WTC11 (cell line): ENCODE results near the gene SNX5. TPM values are rescaled to one million over a fixed set of nuclear protein-coding genes. Genes with fewer than 3 reads are reported as not detected.

Experiments
- ATF1 ChIP-seq: sonication (generic); formaldehyde crosslinking; IDR thresholded peaks from 2 replicates; pipeline ENCODE4 v1.8.1; 2023; ENCODE audit warnings: mild to moderate bottlenecking, moderate library complexity, missing genetic modification reagents
- CBFB ChIP-seq: sonication (generic); formaldehyde crosslinking; IDR thresholded peaks from 2 replicates; pipeline ENCODE4 v1.8.1; 2022; ENCODE audit warnings: mild to moderate bottlenecking, low read depth, missing genetic modification reagents
- CDX4 ChIP-seq: fragments of 250-450 bp; sonication (Bioruptor Pico); IDR thresholded peaks from 2 replicates; pipeline ENCODE4 v1.9.0; 2021; ENCODE audit warnings: moderate library complexity, mild to moderate bottlenecking, inconsistent platforms, borderline replicate concordance
- CREM ChIP-seq: sonication (generic); formaldehyde crosslinking; IDR thresholded peaks from 2 replicates; pipeline ENCODE4 v1.8.1; 2022; ENCODE audit warnings: mild to moderate bottlenecking, missing genetic modification reagents, moderate library complexity
- CTCF ChIP-seq: fragments of 200-600 bp; IDR thresholded peaks from 2 replicates; pipeline ENCODE4 v1.8.0; 2022; ENCODE audit warnings: antibody characterized with exemption
- E2F5 ChIP-seq: sonication (generic); formaldehyde crosslinking; IDR thresholded peaks from 2 replicates; pipeline ENCODE4 v1.8.1; 2022; ENCODE audit warnings: mild to moderate bottlenecking, moderate library complexity, missing genetic modification reagents
- ERG ChIP-seq: fragments of 250-450 bp; sonication (Bioruptor Pico); IDR thresholded peaks from 2 replicates; pipeline ENCODE4 v1.8.0; 2021; ENCODE audit warnings: mild to moderate bottlenecking
- FOXP1 ChIP-seq: sonication (generic); formaldehyde crosslinking; IDR thresholded peaks from 2 replicates; pipeline ENCODE4 v1.8.0; 2022; ENCODE audit warnings: missing genetic modification reagents, mild to moderate bottlenecking, moderate library complexity, borderline replicate concordance
- GRHL2 ChIP-seq: fragments of 250-450 bp; sonication (Bioruptor Pico); IDR thresholded peaks from 2 replicates; pipeline ENCODE4 v1.8.0; 2022; ENCODE audit warnings: mild to moderate bottlenecking, moderate library complexity; ENCODE audit not compliant: insufficient replicate concordance, severe bottlenecking
- IRF1 ChIP-seq: sonication (generic); formaldehyde crosslinking; IDR thresholded peaks from 2 replicates; pipeline ENCODE4 v1.8.0; 2023; ENCODE audit warnings: missing genetic modification reagents
- JAZF1 ChIP-seq: fragments of 250-450 bp; sonication (Bioruptor Pico); IDR thresholded peaks from 2 replicates; pipeline ENCODE4 v1.9.0; 2021; ENCODE audit warnings: moderate library complexity, mild to moderate bottlenecking, inconsistent platforms
- JUN ChIP-seq: sonication (generic); formaldehyde crosslinking; IDR thresholded peaks from 2 replicates; pipeline ENCODE4 v1.8.0; 2023; ENCODE audit warnings: mild to moderate bottlenecking, missing genetic modification reagents
- KAT7 ChIP-seq: sonication (generic); formaldehyde crosslinking; IDR thresholded peaks from 2 replicates; pipeline ENCODE4 v1.8.1; 2023; ENCODE audit warnings: missing genetic modification reagents, mild to moderate bottlenecking, borderline replicate concordance
- NFE2L1 ChIP-seq: sonication (generic); formaldehyde crosslinking; IDR thresholded peaks from 2 replicates; pipeline ENCODE4 v1.8.1; 2023; ENCODE audit warnings: missing genetic modification reagents
- NR2C2 ChIP-seq: sonication (generic); formaldehyde crosslinking; IDR thresholded peaks from 2 replicates; pipeline ENCODE4 v1.8.0; 2022; ENCODE audit warnings: mild to moderate bottlenecking, missing genetic modification reagents
- SMAD3 ChIP-seq: sonication (generic); formaldehyde crosslinking; IDR thresholded peaks from 2 replicates; pipeline ENCODE4 v1.8.0; 2022; ENCODE audit warnings: missing genetic modification reagents, mild to moderate bottlenecking, borderline replicate concordance
- TEAD1 ChIP-seq: sonication (generic); formaldehyde crosslinking; IDR thresholded peaks from 2 replicates; pipeline ENCODE4 v1.8.0; 2022; ENCODE audit warnings: mild to moderate bottlenecking, missing genetic modification reagents
- ZBTB43 ChIP-seq: sonication (generic); formaldehyde crosslinking; IDR thresholded peaks from 2 replicates; pipeline ENCODE4 v1.8.1; 2023; ENCODE audit warnings: mild to moderate bottlenecking, missing genetic modification reagents
- ZNF138 ChIP-seq: sonication (generic); formaldehyde crosslinking; conservative IDR thresholded peaks from 2 replicates; pipeline ENCODE4 v1.8.1; 2022; ENCODE audit warnings: mild to moderate bottlenecking, moderate library complexity, missing genetic modification reagents
- ZNF232 ChIP-seq: sonication (generic); formaldehyde crosslinking; IDR thresholded peaks from 2 replicates; pipeline ENCODE4 v1.8.0; 2022; ENCODE audit warnings: mild to moderate bottlenecking, missing genetic modification reagents
- ZNF263 ChIP-seq: sonication (generic); formaldehyde crosslinking; IDR thresholded peaks from 2 replicates; pipeline ENCODE4 v1.8.1; 2022; ENCODE audit warnings: low read depth, mild to moderate bottlenecking, moderate library complexity, missing genetic modification reagents
- ZNF281 ChIP-seq: sonication (generic); formaldehyde crosslinking; IDR thresholded peaks from 2 replicates; pipeline ENCODE4 v1.8.0; 2023; ENCODE audit warnings: mild to moderate bottlenecking, missing genetic modification reagents
- ZNF416 ChIP-seq: fragments of 250-450 bp; sonication (Bioruptor Pico); IDR thresholded peaks from 2 replicates; pipeline ENCODE4 v1.9.0; 2021; ENCODE audit warnings: mild to moderate bottlenecking, inconsistent platforms
- total RNA-seq: library from RNA; stranded (reverse); gene quantifications from 3 replicates; pipeline ENCODE4 v1.2.3, GENCODE V29; 2021

Gene SNX5
- total RNA-seq, 1 experiment from 2014 or later = 192 TPM

- TF ChIP-seq CTCF (no peak), NR2C2 (CRISPR knock-in tag) (no peak), ZNF138 (CRISPR knock-in tag) (peak; percentile 95), E2F5 (CRISPR knock-in tag) (peak; percentile 94), GRHL2 (CRISPR knock-in tag) (no peak), ZNF232 (CRISPR knock-in tag) (peak; percentile 21; the same call in 1 of the 2 replicates), ATF1 (0 out of 2 replicates have a peak, but pooled peaks have one; percentile 9), CREM (peak; percentile 94), TEAD1 (CRISPR knock-in tag) (peak; percentile 87), ERG (CRISPR knock-in tag) (no peak), JUN (no peak), CDX4 (CRISPR knock-in tag) (no peak), ZNF281 (CRISPR knock-in tag) (peak; percentile 66; the same call in 1 of the 2 replicates), NFE2L1 (no peak; the same call in 1 of the 2 replicates), FOXP1 (CRISPR knock-in tag) (no peak; the same call in 1 of the 2 replicates), CBFB (CRISPR knock-in tag) (peak; percentile 64; the same call in 1 of the 2 replicates), IRF1 (peak; percentile 77; the same call in 1 of the 2 replicates), ZBTB43 (peak; percentile 78; the same call in 1 of the 2 replicates), JAZF1 (CRISPR knock-in tag) (no peak), ZNF416 (CRISPR knock-in tag) (0 out of 2 replicates have a peak, but pooled peaks have one; percentile 78), SMAD3 (CRISPR knock-in tag) (peak; percentile 36; the same call in 1 of the 2 replicates), KAT7 (CRISPR knock-in tag) (peak; percentile 91; the same call in 1 of the 2 replicates), ZNF263 (CRISPR knock-in tag) (no peak)
Measured at GRCh38 chr20:17968366-17969277, at the start of gene SNX5, which contains the start of gene MGME1 (continued).
